ENCODE results near the gene UBE2N. TPM values are rescaled to one million over a fixed set of nuclear protein-coding genes. Genes with fewer than 3 reads are reported as not detected.
A peak's percentile ranks its signal among the peaks of the same experiment; 100 is the strongest.

Gene UBE2N
- polyA plus RNA-seq, 6 donors from 2014 or later, result 152 to 210 (median 157) TPM

GRCh38 chr12:93365616-93366405 is 75.9 kb downstream of the UBE2N start:
- peaks cover 2 to 10% (median 8%) of the 10 kb centered on the region in 3 donors for H3K27me3 Mint-ChIP-seq
- no peak overlapping the region for H3K4me3 Mint-ChIP-seq
- peaks cover 4 to 10% (median 9%) of the 10 kb centered on the region in 3 donors for H3K4me1 Mint-ChIP-seq
- H3K9me3 Mint-ChIP-seq, result no peaks in the 10 kb centered on the region
- ATAC-seq (ENCODE audit: low read depth in 2 of 2), result no peak
- no peaks in the 10 kb centered on the region for H3K36me3 Mint-ChIP-seq
- H3K27ac Mint-ChIP-seq, result no peak overlapping the region
- no peak for DNase-seq

GRCh38 chr12:93363841-93364297 is 77.9 kb downstream of the UBE2N start:
- H3K36me3 Mint-ChIP-seq, result no peaks in the 10 kb centered on the region
- H3K27me3 Mint-ChIP-seq, result peaks cover 0 to 6% (median 5%) of the 10 kb centered on the region in 3 donors
- no peak overlapping the region for H3K4me3 Mint-ChIP-seq
- DNase-seq, result no peak
- no peak overlapping the region for H3K27ac Mint-ChIP-seq
- peak; percentile 62 to 71 for ATAC-seq (ENCODE audit: low read depth in 2 of 2)
- peaks cover 4 to 10% (median 9%) of the 10 kb centered on the region in 3 donors for H3K4me1 Mint-ChIP-seq
- H3K9me3 Mint-ChIP-seq, result no peaks in the 10 kb centered on the region

DNA sequence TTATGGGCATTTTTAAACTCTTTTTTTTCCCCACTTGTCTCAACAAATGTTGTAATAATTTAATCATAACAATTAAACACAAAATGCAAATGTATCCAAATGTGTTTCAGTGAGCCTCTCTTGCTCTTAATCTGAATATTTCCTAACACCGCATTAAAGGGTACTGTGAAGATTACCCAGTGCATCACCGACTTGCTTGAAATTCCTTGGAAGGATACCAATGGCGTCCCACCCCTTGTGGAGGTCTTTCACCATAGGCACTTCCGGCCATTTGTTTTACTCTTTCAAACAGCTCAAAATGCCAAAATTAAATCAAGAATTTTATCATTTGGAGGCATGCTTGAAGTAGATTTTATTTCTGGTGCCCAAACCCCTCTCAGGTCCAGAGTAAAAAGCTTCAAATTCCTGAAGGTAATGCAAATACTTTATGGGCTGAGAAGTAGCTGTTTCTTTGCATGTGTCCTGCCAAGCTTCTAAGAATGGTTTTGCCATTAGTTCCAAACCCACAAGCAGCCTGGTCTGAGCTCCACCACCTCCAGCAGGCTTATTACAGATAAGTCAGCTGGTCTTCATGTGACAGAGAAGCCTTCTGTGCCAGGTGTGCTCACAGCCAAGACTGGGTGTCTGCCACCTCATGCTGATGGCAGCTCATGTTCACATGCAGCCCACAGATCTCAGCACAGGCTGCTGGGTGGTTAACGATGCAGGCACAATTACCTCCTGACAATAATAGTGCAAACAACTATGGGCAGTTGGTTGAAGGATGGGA is 80.4 kb downstream of the UBE2N start:
- Mint-ChIP-seq H3K27me3 (peaks cover 0 to 5% (median 0%) of the 10 kb centered on the region in 3 donors), H3K27ac (no peak overlapping the region)

DNA sequence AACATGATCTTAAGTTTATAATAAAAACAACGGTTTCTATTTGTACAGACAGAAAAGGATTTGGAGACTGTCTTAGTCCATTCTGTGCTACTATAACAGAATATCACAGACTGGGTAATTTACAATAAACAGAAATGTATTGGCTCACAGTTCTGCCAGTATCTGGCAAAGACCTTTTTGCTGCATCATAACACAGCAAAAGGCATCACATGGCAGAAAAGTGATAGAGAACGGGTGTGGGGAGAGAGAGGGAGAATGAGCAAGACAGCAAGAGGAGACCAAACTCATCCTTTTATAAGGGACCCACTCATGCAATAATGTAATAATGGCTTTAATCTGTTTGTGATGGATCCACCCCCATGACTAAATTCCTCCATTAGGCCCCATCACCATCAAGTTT is 81.1 kb downstream of the UBE2N start:
- DNase-seq (no peak), ATAC-seq (ENCODE audit: low read depth in 2 of 2) (no peak)
- H3K9me3 Mint-ChIP-seq, result no peaks in the 10 kb centered on the region
- H3K27me3 Mint-ChIP-seq, result peaks cover 0 to 5% (median 0%) of the 10 kb centered on the region in 3 donors
- H3K4me1 Mint-ChIP-seq, result peaks cover 4 to 10% (median 9%) of the 10 kb centered on the region in 3 donors
- H3K27ac Mint-ChIP-seq, result no peak overlapping the region
- H3K36me3 Mint-ChIP-seq, result no peaks in the 10 kb centered on the region
- H3K4me3 Mint-ChIP-seq, result no peak overlapping the region

More for the DNA sequence above, 80.4 kb downstream of the UBE2N start:
- DNase-seq, result no peak
- Mint-ChIP-seq H3K9me3 (no peaks in the 10 kb centered on the region), H3K4me1 (peaks cover 4 to 10% (median 9%) of the 10 kb centered on the region in 3 donors), H3K36me3 (no peaks in the 10 kb centered on the region), H3K4me3 (no peak overlapping the region)
- no peak for ATAC-seq (ENCODE audit: low read depth in 2 of 2)

DNA sequence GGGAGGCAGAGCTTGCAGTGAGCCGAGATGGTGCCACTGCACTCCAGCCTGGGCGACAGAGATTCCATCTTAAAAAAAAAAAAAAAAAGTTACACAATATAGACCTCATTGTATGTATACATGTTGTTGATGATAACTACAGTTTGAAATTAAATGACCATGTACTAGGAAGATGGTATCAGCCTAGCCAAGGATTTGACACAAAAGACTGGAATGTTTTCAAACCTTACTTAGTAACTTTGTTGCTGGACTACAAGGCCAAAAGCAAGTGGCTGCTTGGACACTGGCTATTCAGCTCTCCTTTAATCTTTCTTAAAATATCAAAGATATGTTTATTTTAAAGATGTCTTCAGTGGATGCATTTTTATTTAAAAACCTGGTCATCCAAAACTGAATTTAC is 82.9 kb downstream of the UBE2N start:
- DNase-seq, result no peak
- Mint-ChIP-seq H3K27me3 (peaks cover 0 to 5% (median 0%) of the 10 kb centered on the region in 3 donors), H3K9me3 (no peaks in the 10 kb centered on the region), H3K36me3 (no peaks in the 10 kb centered on the region), H3K27ac (no peak overlapping the region), H3K4me1 (peaks cover 2 to 3% (median 2%) of the 10 kb centered on the region in 3 donors), H3K4me3 (no peak overlapping the region)
- ATAC-seq (ENCODE audit: low read depth in 2 of 2), result no peak

DNA sequence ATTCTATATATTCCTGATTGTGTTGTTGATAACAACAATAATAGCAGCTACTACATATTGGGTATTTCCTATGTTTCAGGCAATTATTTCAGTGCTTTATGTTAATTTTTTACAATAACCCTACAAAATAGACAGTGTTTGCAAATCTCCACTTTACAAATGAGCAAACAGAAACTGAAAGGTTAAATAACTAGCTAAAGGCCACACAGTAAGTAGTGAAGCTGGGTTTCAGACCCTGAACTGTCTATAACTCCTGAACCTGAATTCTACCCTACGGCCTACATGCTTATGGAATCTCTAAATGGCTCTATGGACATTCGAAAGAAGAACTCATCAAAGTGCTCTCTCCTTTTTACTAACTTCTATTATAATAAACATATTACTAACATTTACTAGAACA is 83.7 kb downstream of the UBE2N start:
- DNase-seq, result no peak
- H3K27me3 Mint-ChIP-seq, result peaks cover 0 to 5% (median 0%) of the 10 kb centered on the region in 3 donors
- no peak overlapping the region for H3K27ac Mint-ChIP-seq
- no peak overlapping the region for H3K4me3 Mint-ChIP-seq
- no peaks in the 10 kb centered on the region for H3K36me3 Mint-ChIP-seq
- H3K4me1 Mint-ChIP-seq, result no peaks in the 10 kb centered on the region
- ATAC-seq (ENCODE audit: low read depth in 2 of 2), result no peak
- H3K9me3 Mint-ChIP-seq, result no peaks in the 10 kb centered on the region

DNA sequence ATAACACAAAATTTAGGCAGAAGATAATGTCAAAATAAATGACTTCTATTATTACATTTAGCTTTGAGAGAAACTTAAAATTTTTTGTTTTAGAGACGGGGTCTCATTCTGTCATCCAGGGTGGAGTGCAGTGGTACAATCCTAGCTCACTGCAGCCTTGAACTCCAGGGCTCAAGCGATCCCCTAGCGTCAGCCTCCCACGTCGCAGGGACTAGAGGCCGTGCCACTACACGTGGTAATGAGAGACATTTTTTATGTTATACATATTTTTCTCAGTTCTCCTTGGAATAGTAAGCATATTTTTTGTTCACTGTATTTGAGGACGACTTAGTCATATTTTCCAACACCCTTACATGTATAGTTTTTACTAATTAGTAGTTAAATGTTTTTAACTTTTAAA is 85.5 kb downstream of the UBE2N start:
- Mint-ChIP-seq H3K36me3 (no peaks in the 10 kb centered on the region), H3K27me3 (peaks cover 0 to 12% (median 9%) of the 10 kb centered on the region in 3 donors), H3K9me3 (no peaks in the 10 kb centered on the region), H3K27ac (no peak overlapping the region), H3K4me1 (no peaks in the 10 kb centered on the region), H3K4me3 (no peak overlapping the region)
- ATAC-seq (ENCODE audit: low read depth in 2 of 2), result no peak
- DNase-seq, result no peak

Other genes with a start within 250 kb of the UBE2N start
- 10 to 100 TPM; 50.4 to 81.1 (median 70.4) TPM for gene NUDT4, start 64.0 kb downstream of the UBE2N start, polyA plus RNA-seq (ENCODE audit: low read depth in 6 of 6)
- 10 to 100 TPM; 80.8 to 98.2 (median 87.9) TPM for gene MRPL42, start 25.6 kb upstream of the UBE2N start, polyA plus RNA-seq (ENCODE audit: low read depth in 6 of 6)
- gene SOCS2, start 130.7 kb upstream of the UBE2N start, polyA plus RNA-seq (ENCODE audit: low read depth in 6 of 6), result under 1 TPM in 1 of 6 donors, not detected in 5; 0.55 TPM
- 10 to 100 TPM; 11.1 to 21.1 (median 11.1) TPM for gene CRADD, start 235.4 kb upstream of the UBE2N start, polyA plus RNA-seq (ENCODE audit: low read depth in 6 of 6)